Neural progenitor cell (in vitro differentiated cells): ENCODE data around the gene CIRBP. TPM values are rescaled to one million over a fixed set of nuclear protein-coding genes. Genes with fewer than 3 reads are reported as not detected.
"Not testable (repeated sequence)": the region's sequence is repeated elsewhere in the genome, so short reads cannot be mapped to it uniquely, and the experiment has no call there.

Source experiments
- DNase-seq: peaks from one replicate; pipeline ENCODE4 v3.0.0-alpha.2; 2016; ENCODE audit warnings: low spot score
- H2AFZ ChIP-seq: fragments of 200-600 bp; sonication (generic); replicated peaks from 2 replicates; pipeline ENCODE4 v1.6.1; 2016; ENCODE audit warnings: antibody characterized with exemption
- H3F3A ChIP-seq: fragments of 200-600 bp; sonication (generic); 2 replicates; pipeline ENCODE4 v1.6.1; 2016; ENCODE audit warnings: antibody characterized with exemption, low read depth
- H3K27ac ChIP-seq: fragments of 200-600 bp; sonication (generic); 2 replicates; pipeline ENCODE4 v1.5.1; 2016; ENCODE audit warnings: mild to moderate bottlenecking
- H3K27me3 ChIP-seq: fragments of 200-600 bp; sonication (generic); 2 replicates; pipeline ENCODE4 v1.6.1; 2016; ENCODE audit warnings: mild to moderate bottlenecking, moderate library complexity
- H3K36me3 ChIP-seq: fragments of 200-600 bp; sonication (generic); 2 replicates; pipeline ENCODE4 v1.5.1; 2016
- H3K4me1 ChIP-seq: fragments of 200-600 bp; sonication (generic); 2 replicates; pipeline ENCODE4 v1.6.1; 2016; ENCODE audit warnings: mixed run types
- H3K4me2 ChIP-seq: fragments of 200-600 bp; sonication (generic); 2 replicates; pipeline ENCODE4 v1.6.1; 2016
- H3K4me3 ChIP-seq: fragments of 200-600 bp; sonication (generic); 2 replicates; pipeline ENCODE4 v1.5.1; 2016
- H3K79me2 ChIP-seq: fragments of 200-600 bp; sonication (generic); 2 replicates; pipeline ENCODE4 v1.6.1; 2016; ENCODE audit warnings: low read depth
- H3K9ac ChIP-seq: fragments of 200-600 bp; sonication (generic); 2 replicates; pipeline ENCODE4 v1.6.1; 2016
- H3K9me3 ChIP-seq: fragments of 200-600 bp; sonication (generic); 2 replicates; pipeline ENCODE4 v1.5.1; 2016; ENCODE audit warnings: low read depth
- H4K20me1 ChIP-seq: fragments of 200-600 bp; sonication (generic); 2 replicates; pipeline ENCODE4 v1.6.1; 2016; ENCODE audit warnings: low read depth
- H3K27ac Mint-ChIP-seq: 3 replicates; pipeline ENCODE4 v1.8.0; 2021; ENCODE audit warnings: mixed read lengths
- H3K27me3 Mint-ChIP-seq: 2 replicates; pipeline ENCODE4 v1.8.0; 2022; ENCODE audit warnings: low read depth, mild to moderate bottlenecking, inconsistent platforms, moderate library complexity, mixed read lengths; ENCODE audit not compliant: insufficient read depth
- H3K36me3 Mint-ChIP-seq: 3 replicates; pipeline ENCODE4 v1.8.0; 2021; ENCODE audit warnings: mixed read lengths
- H3K4me1 Mint-ChIP-seq: 3 replicates; pipeline ENCODE4 v1.8.0; 2021; ENCODE audit warnings: mixed read lengths
- H3K4me3 Mint-ChIP-seq: 3 replicates; pipeline ENCODE4 v1.8.0; 2021; ENCODE audit warnings: mild to moderate bottlenecking, moderate library complexity, mixed read lengths
- H3K9me3 Mint-ChIP-seq: 3 replicates; pipeline ENCODE4 v1.8.0; 2020; ENCODE audit warnings: mixed read lengths
- CTCF ChIP-seq: fragments of 200-600 bp; sonication (generic); IDR thresholded peaks from 2 replicates; pipeline ENCODE4 v1.5.1; 2017; ENCODE audit warnings: antibody characterized with exemption, mild to moderate bottlenecking
- EZH2 ChIP-seq: fragments of 200-600 bp; sonication (generic); IDR thresholded peaks from 2 replicates; pipeline ENCODE4 v1.6.1; 2017; ENCODE audit warnings: antibody characterized with exemption, mild to moderate bottlenecking, moderate library complexity
- EZH2phosphoT487 ChIP-seq: fragments of 200-600 bp; sonication (generic); IDR thresholded peaks from 2 replicates; pipeline ENCODE4 v1.6.1; 2017; ENCODE audit warnings: antibody characterized with exemption
- total RNA-seq: library from RNA; depleted of rRNA; stranded (reverse); fragments of >200 nt; gene quantifications from 2 replicates; pipeline ENCODE4 v1.2.3, GENCODE V29; 2015; ENCODE audit warnings: low replicate concordance

CIRBP gene
- total RNA-seq, 1 donor from 2014 or later: 395 TPM

DNA sequence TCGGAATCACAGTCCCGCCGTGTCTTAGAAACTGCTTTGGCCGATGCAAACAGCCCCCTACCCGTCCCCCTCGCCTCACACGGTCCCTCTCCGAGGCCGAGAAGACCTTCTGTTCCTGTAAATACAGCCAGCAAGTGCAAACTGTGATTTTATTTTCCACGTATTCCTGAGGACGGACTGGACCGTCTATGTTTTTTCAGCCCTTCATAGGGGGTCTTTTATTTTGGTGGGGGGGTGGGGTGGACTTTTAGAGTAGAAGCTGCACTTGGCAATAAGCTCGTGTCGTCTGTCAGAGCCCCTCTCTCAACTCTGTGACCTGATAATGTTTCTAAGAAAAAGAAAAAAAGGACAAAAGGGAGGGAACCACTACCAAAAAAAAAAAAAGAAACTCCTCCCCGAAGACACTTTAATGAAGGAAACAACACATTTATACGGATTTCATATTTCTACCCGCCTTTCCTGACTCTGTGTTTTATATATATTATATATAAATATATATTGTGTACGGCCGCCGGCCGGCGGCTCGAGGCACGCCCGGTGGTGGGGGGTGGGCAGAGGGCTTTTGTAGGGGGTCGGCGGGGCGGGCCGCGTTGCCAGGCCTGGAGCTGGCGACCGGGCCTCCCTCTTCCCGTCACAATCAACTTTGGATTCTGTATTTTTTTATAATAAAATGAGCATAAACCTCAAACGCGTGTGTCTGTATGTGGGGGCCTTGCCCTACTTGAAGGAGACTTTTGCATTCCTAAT is 31.8 kb downstream of the CIRBP start:
- Histone ChIP-seq H3K9me3 (no peaks in the 10 kb centered on the region), H4K20me1 (peaks cover 10% of the 10 kb centered on the region), H3F3A (peaks cover 21% of the 10 kb centered on the region), H3K79me2 (no peaks in the 10 kb centered on the region), H3K4me1 (peaks cover 19% of the 10 kb centered on the region), H3K36me3 (no peaks in the 10 kb centered on the region), H3K27me3 (no peaks in the 10 kb centered on the region), H2AFZ (no peak overlapping the region), H3K27ac (no peak overlapping the region), H3K9ac (no peak overlapping the region), H3K4me2 (no peak overlapping the region), H3K4me3 (no peak overlapping the region)
- H3K4me3 Mint-ChIP-seq: peak overlapping the region; percentile 27
- DNase-seq: no peak
- H3K4me1 Mint-ChIP-seq: peaks cover 12% of the 10 kb centered on the region
- no peak overlapping the region for H3K27ac Mint-ChIP-seq
- no peaks in the 10 kb centered on the region for H3K9me3 Mint-ChIP-seq
- TF ChIP-seq EZH2phosphoT487 (no peak), CTCF (no peak), EZH2 (no peak)
- H3K36me3 Mint-ChIP-seq: peaks cover 5% of the 10 kb centered on the region
- peaks cover 6% of the 10 kb centered on the region for H3K27me3 Mint-ChIP-seq

DNA sequence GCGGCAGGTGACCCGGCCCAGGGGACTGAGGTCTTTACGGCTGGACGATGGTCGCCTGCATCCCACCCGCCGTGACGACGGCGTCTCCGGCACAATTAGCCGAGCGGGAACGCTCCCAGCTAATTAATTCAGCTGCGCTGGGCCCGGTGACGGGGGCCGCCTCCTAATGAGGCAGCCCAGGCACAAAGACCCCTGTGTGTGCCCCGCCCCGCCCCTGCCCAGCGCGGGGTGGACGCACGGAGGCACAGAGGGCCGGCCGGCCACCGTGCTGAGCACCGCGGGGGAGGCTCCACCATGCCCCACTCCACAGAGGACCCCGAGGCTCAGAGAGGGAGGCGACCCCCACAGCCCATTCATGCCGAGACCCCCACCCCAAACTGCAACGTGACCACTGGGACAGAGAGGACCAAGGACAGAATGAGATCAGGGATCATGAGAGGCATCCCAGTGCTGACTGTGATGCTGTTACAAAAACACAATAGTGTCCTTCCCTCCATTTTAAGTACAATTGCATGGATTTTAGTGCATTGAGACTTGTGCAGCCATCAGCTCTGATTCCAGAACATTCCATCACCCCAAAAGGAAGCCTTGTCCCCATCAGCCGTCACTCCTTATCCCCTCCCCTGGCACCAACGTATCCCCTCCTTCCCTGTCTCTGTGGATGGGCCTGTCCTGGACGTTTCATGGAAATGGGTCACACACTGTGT is 33.6 kb downstream of the CIRBP start:
- H2AFZ ChIP-seq: no peak overlapping the region
- DNase-seq: peak; percentile 85
- H3K79me2 ChIP-seq: no peaks in the 10 kb centered on the region
- no peaks in the 10 kb centered on the region for H3K27me3 ChIP-seq
- H3K9me3 Mint-ChIP-seq: no peaks in the 10 kb centered on the region
- no peak overlapping the region for H3K27ac ChIP-seq
- peaks cover 17% of the 10 kb centered on the region for H3F3A ChIP-seq
- H3K4me3 ChIP-seq: no peak overlapping the region
- H3K36me3 Mint-ChIP-seq: peaks cover 5% of the 10 kb centered on the region
- no peak overlapping the region for H3K9ac ChIP-seq
- TF ChIP-seq CTCF (no peak), EZH2phosphoT487 (no peak), EZH2 (no peak)
- H3K4me1 Mint-ChIP-seq: peaks cover 9% of the 10 kb centered on the region
- no peaks in the 10 kb centered on the region for H4K20me1 ChIP-seq
- H3K36me3 ChIP-seq: no peaks in the 10 kb centered on the region
- H3K27ac Mint-ChIP-seq: peak overlapping the region; percentile 31
- peak overlapping the region; percentile 50 for H3K4me2 ChIP-seq
- no peaks in the 10 kb centered on the region for H3K9me3 ChIP-seq
- H3K4me1 ChIP-seq: peaks cover 19% of the 10 kb centered on the region
- peak overlapping the region; percentile 59 for H3K4me3 Mint-ChIP-seq
- peaks cover 13% of the 10 kb centered on the region for H3K27me3 Mint-ChIP-seq

DNA sequence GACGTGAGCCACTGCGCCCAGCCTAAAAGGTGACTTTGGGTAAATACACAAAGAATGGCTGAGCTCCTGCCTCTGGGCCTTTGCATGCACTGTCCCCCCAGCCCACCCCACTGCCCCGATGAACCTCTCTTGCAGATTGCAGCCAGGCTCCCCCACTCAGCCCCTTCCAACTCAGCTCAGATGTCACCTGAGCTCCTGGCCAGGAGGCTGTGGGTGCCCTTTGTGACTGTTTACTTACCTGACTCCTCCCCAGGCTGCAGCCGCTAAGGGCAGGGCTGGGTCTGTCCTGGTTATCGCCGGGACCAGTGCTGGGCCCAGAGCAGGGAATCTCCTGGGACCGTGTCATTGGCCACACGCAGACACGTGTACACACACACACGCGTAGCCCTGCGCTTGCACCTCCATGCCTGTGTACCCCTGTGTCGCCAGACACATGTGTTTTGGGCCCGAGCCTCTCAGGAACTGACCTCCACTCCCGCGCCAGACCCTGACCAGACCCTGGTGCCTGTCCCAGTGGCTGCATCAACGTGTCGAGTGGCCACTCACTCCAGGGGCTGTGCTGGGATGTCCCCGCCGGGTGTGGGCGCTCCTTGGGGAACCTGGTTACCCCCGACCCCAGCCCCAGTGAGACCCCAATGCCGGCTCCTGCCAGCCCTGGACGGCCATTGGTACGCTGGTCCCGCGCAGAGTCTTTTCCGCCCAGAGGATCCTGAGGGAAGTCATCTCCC is 35.2 kb downstream of the CIRBP start:
- Histone ChIP-seq H3F3A (peaks cover 22% of the 10 kb centered on the region), H3K27ac (no peak overlapping the region), H3K36me3 (no peaks in the 10 kb centered on the region), H3K4me2 (no peak overlapping the region), H2AFZ (no peak overlapping the region), H3K27me3 (no peaks in the 10 kb centered on the region), H3K4me1 (peaks cover 19% of the 10 kb centered on the region), H3K9me3 (no peaks in the 10 kb centered on the region), H4K20me1 (no peaks in the 10 kb centered on the region), H3K9ac (no peak overlapping the region), H3K4me3 (no peak overlapping the region), H3K79me2 (no peaks in the 10 kb centered on the region)
- Mint-ChIP-seq H3K36me3 (peaks cover 3% of the 10 kb centered on the region), H3K9me3 (no peaks in the 10 kb centered on the region), H3K4me1 (peaks cover 9% of the 10 kb centered on the region), H3K4me3 (no peak overlapping the region), H3K27ac (no peak overlapping the region), H3K27me3 (peaks cover 10% of the 10 kb centered on the region)
- TF ChIP-seq EZH2 (no peak), EZH2phosphoT487 (no peak), CTCF (no peak)
- no peak for DNase-seq

GRCh38 chr19:1305354-1305753 is 36.2 kb downstream of the CIRBP start:
- H3K27me3 Mint-ChIP-seq: peaks cover 14% of the 10 kb centered on the region
- H4K20me1 ChIP-seq, H3K36me3 Mint-ChIP-seq, H3K4me2 ChIP-seq, H3K27me3 ChIP-seq, H3K9me3 Mint-ChIP-seq, H3K9me3 ChIP-seq, H3K4me3 Mint-ChIP-seq, H3K9ac ChIP-seq, H2AFZ ChIP-seq, DNase-seq, H3K79me2 ChIP-seq, H3K27ac ChIP-seq, H3K27ac Mint-ChIP-seq, H3K4me3 ChIP-seq, H3K36me3 ChIP-seq: not testable (repeated sequence)
- H3K4me1 ChIP-seq: peaks cover 19% of the 10 kb centered on the region
- peaks cover 15% of the 10 kb centered on the region for H3K4me1 Mint-ChIP-seq
- H3F3A ChIP-seq: peaks cover 22% of the 10 kb centered on the region
